Testis (tissue), 2 donors: Measurements from ENCODE around the gene NEURL1B.

ENCODE experiments used
- CTCF ChIP-seq, 3 experiments: fragments of 450-650 bp in 2 of 3; fragments of 200-600 bp in 1 of 3; sonication (generic) in 1 of 3; IDR thresholded peaks; one replicate each; pipeline ENCODE4 v1.5.1; 2016 to 2019; ENCODE audit warnings: antibody characterized with exemption in 3 of 3, mild to moderate bottlenecking in 2 of 3, moderate library complexity in 1 of 3
- POLR2A ChIP-seq: fragments of 450-650 bp; IDR thresholded peaks from one replicate; pipeline ENCODE4 v1.6.1; 2017; ENCODE audit warnings: antibody characterized with exemption, mild to moderate bottlenecking, moderate library complexity

GRCh38 chr5:172624083-172624995 lies 16.7 kb upstream of the NEURL1B start:
- TF ChIP-seq POLR2A (no peak), CTCF (IDR thresholded peaks at IDR 0.05) (no peak)
